ENCODE data around the gene SOX6. TPM values are rescaled to one million over a fixed set of nuclear protein-coding genes. Genes with fewer than 3 reads are reported as not detected.

The SOX6 gene
- total RNA-seq, 1 donor from 2014 or later, result 7.6 TPM

GRCh38 chr11:15985127-15985859 lies 371.1 kb downstream of the SOX6 start:
- Histone ChIP-seq H3K27me3 (peaks cover 10% of the 10 kb centered on the region), H3K27ac (no peak overlapping the region), H3K9me3 (ENCODE audit: low read depth) (no peaks in the 10 kb centered on the region), H3K4me1 (peaks cover 9% of the 10 kb centered on the region), H3K4me3 (no peak overlapping the region), H3K79me2 (ENCODE audit: low read depth) (no peaks in the 10 kb centered on the region), H3K4me2 (peak overlapping the region; percentile 8), H3K9ac (no peak overlapping the region), H3K36me3 (no peaks in the 10 kb centered on the region), H4K20me1 (ENCODE audit: low read depth) (no peaks in the 10 kb centered on the region), H3F3A (ENCODE audit: low read depth) (no peaks in the 10 kb centered on the region), H2AFZ (replicated peaks) (no peak overlapping the region)
- Mint-ChIP-seq H3K4me1 (peaks cover 3% of the 10 kb centered on the region), H3K36me3 (peaks cover 12% of the 10 kb centered on the region), H3K4me3 (no peak overlapping the region), H3K9me3 (no peaks in the 10 kb centered on the region), H3K27ac (no peak overlapping the region), H3K27me3 (ENCODE audit: insufficient read depth, low read depth) (no peaks in the 10 kb centered on the region)
- TF ChIP-seq EZH2 (IDR thresholded peaks at IDR 0.05), result no peak
- no peak for TF ChIP-seq EZH2phosphoT487 (IDR thresholded peaks at IDR 0.05)
- TF ChIP-seq, protein P1, sequence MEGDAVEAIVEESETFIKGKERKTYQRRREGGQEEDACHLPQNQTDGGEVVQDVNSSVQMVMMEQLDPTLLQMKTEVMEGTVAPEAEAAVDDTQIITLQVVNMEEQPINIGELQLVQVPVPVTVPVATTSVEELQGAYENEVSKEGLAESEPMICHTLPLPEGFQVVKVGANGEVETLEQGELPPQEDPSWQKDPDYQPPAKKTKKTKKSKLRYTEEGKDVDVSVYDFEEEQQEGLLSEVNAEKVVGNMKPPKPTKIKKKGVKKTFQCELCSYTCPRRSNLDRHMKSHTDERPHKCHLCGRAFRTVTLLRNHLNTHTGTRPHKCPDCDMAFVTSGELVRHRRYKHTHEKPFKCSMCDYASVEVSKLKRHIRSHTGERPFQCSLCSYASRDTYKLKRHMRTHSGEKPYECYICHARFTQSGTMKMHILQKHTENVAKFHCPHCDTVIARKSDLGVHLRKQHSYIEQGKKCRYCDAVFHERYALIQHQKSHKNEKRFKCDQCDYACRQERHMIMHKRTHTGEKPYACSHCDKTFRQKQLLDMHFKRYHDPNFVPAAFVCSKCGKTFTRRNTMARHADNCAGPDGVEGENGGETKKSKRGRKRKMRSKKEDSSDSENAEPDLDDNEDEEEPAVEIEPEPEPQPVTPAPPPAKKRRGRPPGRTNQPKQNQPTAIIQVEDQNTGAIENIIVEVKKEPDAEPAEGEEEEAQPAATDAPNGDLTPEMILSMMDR (IDR thresholded peaks at IDR 0.05), result no peak
- DNase-seq (ENCODE audit: low spot score), result no peak

DNA sequence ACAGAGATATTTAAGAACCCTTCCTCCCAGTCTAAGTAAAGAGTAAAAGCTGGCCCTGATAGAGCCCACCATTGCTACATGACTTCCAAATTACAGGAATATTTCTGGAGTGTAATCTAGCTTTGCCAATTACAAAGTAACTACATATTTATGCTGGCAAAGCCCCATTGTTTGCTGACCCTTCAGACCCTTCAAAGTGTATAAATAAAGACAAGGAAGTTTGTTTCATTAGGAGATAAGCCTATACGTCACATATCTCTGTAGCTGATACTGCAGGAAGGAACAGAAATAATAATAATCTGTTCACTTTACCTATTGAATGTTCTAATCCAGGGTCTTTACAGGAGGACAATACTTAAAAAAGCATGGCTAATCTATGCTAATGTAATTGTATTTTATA lies 375.1 kb downstream of the SOX6 start:
- no peaks in the 10 kb centered on the region for H3K27me3 ChIP-seq
- H3K27ac Mint-ChIP-seq, result no peak overlapping the region
- H3F3A ChIP-seq (ENCODE audit: low read depth), result no peaks in the 10 kb centered on the region
- no peak overlapping the region for H3K4me3 Mint-ChIP-seq
- H4K20me1 ChIP-seq (ENCODE audit: low read depth), result no peaks in the 10 kb centered on the region
- H3K9ac ChIP-seq, result no peak overlapping the region
- H3K4me2 ChIP-seq, result no peak overlapping the region
- no peaks in the 10 kb centered on the region for H3K79me2 ChIP-seq (ENCODE audit: low read depth)
- no peak for DNase-seq (ENCODE audit: low spot score)
- no peaks in the 10 kb centered on the region for H3K4me1 Mint-ChIP-seq
- H2AFZ ChIP-seq (replicated peaks), result no peak overlapping the region
- H3K4me1 ChIP-seq, result peaks cover 9% of the 10 kb centered on the region
- TF ChIP-seq EZH2 (IDR thresholded peaks at IDR 0.05) (no peak), EZH2phosphoT487 (IDR thresholded peaks at IDR 0.05) (no peak)
- TF ChIP-seq, protein P1 (IDR thresholded peaks at IDR 0.05), result no peak
- no peaks in the 10 kb centered on the region for H3K27me3 Mint-ChIP-seq (ENCODE audit: insufficient read depth, low read depth)
- H3K9me3 Mint-ChIP-seq, result no peaks in the 10 kb centered on the region
- H3K4me3 ChIP-seq, result no peak overlapping the region
- H3K36me3 ChIP-seq, result no peaks in the 10 kb centered on the region
- no peak overlapping the region for H3K27ac ChIP-seq
- peaks cover 7% of the 10 kb centered on the region for H3K36me3 Mint-ChIP-seq
- H3K9me3 ChIP-seq (ENCODE audit: low read depth), result no peaks in the 10 kb centered on the region

DNA sequence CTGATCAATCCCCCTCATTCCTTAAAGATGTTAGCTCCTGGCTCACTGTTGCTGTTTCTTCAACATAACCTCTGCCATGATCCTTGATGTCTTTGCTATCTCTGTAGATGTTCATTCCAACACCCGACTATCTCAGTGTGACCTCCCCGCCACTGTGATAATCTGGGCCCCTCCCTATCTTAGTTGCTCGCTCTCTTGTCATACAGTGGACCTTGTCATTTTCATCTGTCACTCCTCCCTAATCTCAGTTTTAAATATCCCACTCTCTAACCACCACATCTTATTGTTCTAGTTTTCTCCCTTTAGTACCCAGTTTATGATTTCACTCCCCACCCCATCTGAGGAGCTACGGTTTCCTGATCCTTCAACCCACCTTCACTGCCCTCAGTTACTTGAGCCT lies 379.2 kb downstream of the SOX6 start:
- no peak for DNase-seq (ENCODE audit: low spot score)
- Mint-ChIP-seq H3K4me1 (no peaks in the 10 kb centered on the region), H3K27me3 (ENCODE audit: insufficient read depth, low read depth) (no peaks in the 10 kb centered on the region), H3K36me3 (peaks cover 3% of the 10 kb centered on the region), H3K4me3 (no peak overlapping the region), H3K9me3 (no peaks in the 10 kb centered on the region), H3K27ac (no peak overlapping the region)
- Histone ChIP-seq H3K9me3 (ENCODE audit: low read depth) (no peaks in the 10 kb centered on the region), H4K20me1 (ENCODE audit: low read depth) (no peaks in the 10 kb centered on the region), H3K79me2 (ENCODE audit: low read depth) (no peaks in the 10 kb centered on the region), H3F3A (ENCODE audit: low read depth) (no peaks in the 10 kb centered on the region), H3K4me2 (no peak overlapping the region), H2AFZ (replicated peaks) (no peak overlapping the region), H3K27me3 (no peaks in the 10 kb centered on the region), H3K9ac (no peak overlapping the region), H3K27ac (no peak overlapping the region), H3K4me1 (no peaks in the 10 kb centered on the region), H3K36me3 (no peaks in the 10 kb centered on the region), H3K4me3 (no peak overlapping the region)
- no peak for TF ChIP-seq EZH2phosphoT487 (IDR thresholded peaks at IDR 0.05)
- no peak for TF ChIP-seq EZH2 (IDR thresholded peaks at IDR 0.05)
- TF ChIP-seq, protein P1 (IDR thresholded peaks at IDR 0.05), result no peak
